GM19023 (cell line): ENCODE results near the gene BDKRB1.

Experiments used
- ATAC-seq: cut with Tn5 transposase; IDR thresholded peaks from one replicate; pipeline ENCODE4 v1.9.1; 2021; ENCODE audit warnings: mild to moderate bottlenecking, moderate library complexity; ENCODE audit not compliant: unreplicated experiment

BDKRB1 gene

GRCh38 chr14:96277890-96278289, 21.9 kb downstream of the BDKRB1 start:
- no peak for ATAC-seq

DNA sequence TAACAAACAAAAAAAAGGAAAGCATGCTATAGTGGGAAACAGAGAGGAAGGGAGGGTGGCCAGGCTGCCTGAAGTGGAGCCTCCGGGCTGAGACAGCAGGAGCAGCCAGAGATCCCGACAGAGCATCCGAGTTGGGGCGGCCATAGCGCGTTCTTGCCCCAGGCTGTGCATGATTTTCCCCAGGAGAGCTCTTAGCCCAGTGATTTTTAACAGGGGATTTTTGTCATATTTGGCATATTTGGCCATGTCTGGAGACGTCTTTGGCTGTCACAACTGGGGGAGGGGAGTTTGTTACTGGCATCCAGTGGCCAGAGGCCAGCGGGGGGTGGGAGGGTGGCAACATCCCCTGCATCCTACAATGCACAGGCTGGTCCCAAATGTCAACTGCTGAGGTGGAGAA, 23.6 kb downstream of the BDKRB1 start:
- ATAC-seq = no peak

- ATAC-seq = no peak
These were observed 24.1 kb downstream of the BDKRB1 start for GRCh38 chr14:96280104-96280503.

GRCh38 chr14:96281486-96281885, 25.5 kb downstream of the BDKRB1 start:
- no peak for ATAC-seq

GRCh38 chr14:96284008-96284407, 28.0 kb downstream of the BDKRB1 start:
- ATAC-seq = no peak

DNA sequence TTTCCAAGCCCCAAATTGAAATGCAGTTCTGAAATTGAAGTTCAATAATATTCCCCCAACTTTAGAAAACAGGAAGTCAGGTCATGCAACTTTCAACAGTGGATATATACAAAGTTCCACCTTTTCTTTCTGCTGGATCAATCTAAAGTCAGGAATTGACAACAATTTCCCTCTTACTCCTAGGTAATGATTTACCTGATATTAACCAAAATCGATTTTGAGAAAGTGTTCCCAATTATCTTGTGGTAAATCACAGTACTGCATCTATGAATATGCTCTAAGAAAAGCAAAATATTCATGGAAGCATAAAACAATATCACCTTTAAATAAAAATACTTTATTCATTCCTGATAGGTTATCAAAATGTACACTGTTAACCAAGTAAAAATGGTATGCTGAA, 28.4 kb downstream of the BDKRB1 start:
- no peak for ATAC-seq

DNA sequence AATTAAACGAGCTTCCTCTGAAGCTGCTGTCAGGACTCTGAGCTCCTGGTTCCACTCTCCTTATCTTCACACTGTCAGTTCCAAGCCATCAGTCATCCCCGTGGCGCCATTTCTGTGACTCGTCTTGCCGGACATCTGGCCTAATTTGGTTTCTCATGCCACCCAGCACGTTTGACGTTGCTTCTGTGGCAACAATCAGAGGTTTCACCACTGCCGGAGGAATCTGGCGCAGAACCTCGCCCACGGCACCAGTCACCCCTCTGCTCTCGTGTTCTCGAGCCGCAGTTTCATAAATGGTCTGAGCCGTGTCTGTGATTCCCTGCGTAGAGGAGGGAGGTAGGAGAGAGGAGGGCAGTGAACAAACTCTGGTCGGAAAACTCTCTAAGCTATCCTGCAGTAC, 29.7 kb downstream of the BDKRB1 start:
- no peak for ATAC-seq

DNA sequence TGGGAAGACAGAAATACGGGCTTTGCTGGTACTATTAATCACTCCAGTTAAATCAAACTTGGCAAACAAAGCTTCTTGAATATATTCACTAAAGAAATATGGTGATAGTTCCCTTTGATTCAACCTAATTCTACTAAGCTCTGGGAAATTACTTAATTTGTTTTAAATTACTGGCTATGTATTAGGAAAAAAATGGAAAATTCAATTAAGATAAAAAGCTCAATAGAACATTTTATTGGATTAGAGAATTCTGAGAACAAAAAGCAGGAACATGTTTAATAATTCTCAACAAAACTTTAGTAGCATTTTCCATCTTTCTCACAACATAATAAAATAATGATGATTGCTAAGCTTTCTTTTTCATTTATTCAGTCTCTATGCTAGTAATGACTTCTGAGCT, 30.2 kb downstream of the BDKRB1 start:
- no peak for ATAC-seq

DNA sequence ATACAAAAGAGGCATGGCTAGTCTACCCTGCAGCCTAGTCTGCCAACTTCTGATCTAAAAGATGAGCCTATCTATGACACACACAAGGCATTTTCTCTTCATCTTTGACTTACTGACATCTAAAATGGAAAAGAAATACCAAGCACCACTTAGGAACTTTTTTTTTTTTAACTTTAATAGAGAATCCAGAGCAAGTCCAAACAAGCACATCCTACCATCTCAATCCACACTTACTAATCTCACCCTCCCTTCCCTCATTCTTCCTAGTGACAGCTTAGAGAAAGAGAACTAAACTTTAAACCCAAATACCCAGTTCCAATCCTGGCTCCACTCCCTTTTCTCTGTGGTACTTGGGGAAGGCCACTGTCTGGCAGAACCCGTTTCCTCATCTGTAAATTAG, 31.8 kb downstream of the BDKRB1 start:
- no peak for ATAC-seq

GRCh38 chr14:96294246-96294645, 38.2 kb downstream of the BDKRB1 start:
- ATAC-seq = no peak

DNA sequence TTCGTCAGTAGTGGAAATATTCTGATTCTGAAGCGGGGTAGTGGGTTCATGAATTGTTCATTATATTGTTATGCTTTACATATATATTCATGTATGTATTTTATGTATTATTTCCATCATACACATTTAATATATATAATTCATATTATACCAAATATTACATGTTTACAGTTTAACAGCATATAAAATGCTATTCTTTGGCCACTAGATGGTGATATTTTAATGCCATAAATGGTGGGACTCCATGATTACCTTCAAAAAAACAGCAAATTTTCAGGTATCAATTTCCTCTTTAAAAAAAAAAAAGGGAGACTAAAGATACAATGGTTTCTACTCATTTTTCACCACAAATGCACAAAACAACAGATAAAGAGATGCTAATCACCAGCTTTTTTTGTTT, 41.0 kb downstream of the BDKRB1 start:
- ATAC-seq = no peak

GRCh38 chr14:96297997-96298515, 42.0 kb downstream of the BDKRB1 start:
- ATAC-seq = no peak

GRCh38 chr14:96299441-96299840, 43.4 kb downstream of the BDKRB1 start:
- ATAC-seq = no peak

GRCh38 chr14:96303981-96304380, 48.0 kb downstream of the BDKRB1 start:
- no peak for ATAC-seq

GRCh38 chr14:96304956-96305355, 48.9 kb downstream of the BDKRB1 start:
- ATAC-seq = no peak

DNA sequence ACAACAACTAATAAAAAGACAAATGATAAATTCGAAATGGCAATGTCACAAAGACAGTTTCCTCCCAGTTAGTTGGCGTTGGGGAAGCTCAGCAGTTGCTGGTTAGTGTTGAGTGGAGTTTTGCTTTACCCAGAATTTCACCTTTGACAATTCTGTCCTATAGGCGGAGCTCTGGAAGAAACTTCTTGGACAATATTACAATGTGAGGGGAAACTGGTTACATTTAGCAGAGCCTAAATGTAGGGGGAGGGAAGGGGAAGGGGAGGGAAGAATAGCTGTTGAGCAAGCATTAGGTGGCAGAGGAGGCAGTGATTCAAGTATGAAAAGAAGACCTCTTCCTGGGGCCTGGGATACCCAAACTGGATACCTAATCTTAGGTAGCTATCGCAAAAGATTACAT, 51.4 kb downstream of the BDKRB1 start:
- no peak for ATAC-seq

- no peak for ATAC-seq
These were observed 53.3 kb downstream of the BDKRB1 start for GRCh38 chr14:96309133-96309895.

GRCh38 chr14:96309896-96310330, 53.9 kb downstream of the BDKRB1 start:
- no peak for ATAC-seq

DNA sequence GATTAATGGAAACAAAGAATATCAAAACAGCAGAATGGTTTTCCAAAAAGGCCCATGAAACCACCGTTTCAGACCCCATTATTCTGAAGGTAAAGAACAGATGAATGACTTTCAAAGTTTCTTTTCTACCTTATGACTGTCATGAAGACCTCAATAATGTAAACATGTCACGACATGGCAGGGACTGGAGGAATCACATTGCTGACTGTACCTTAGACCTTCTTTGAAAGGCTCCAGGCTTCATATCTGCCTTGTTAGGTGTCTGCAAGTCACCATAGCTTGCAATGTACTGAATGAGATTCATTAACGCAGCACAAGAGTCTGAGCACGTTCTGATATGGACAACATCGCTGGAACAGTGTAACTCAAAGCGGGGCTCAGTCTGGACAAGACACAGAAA, 54.9 kb downstream of the BDKRB1 start:
- ATAC-seq = no peak
